ENCODE measurements around the gene HHIPL2.

- TF ChIP-seq CHD1 (IDR thresholded peaks at IDR 0.05; ENCODE audit: low read depth, low read length), result no peak
- TF ChIP-seq EZH2 (IDR thresholded peaks at IDR 0.05; ENCODE audit: borderline replicate concordance, control insufficient read depth, low read depth, low read length), result no peak
- TF ChIP-seq, protein P1, sequence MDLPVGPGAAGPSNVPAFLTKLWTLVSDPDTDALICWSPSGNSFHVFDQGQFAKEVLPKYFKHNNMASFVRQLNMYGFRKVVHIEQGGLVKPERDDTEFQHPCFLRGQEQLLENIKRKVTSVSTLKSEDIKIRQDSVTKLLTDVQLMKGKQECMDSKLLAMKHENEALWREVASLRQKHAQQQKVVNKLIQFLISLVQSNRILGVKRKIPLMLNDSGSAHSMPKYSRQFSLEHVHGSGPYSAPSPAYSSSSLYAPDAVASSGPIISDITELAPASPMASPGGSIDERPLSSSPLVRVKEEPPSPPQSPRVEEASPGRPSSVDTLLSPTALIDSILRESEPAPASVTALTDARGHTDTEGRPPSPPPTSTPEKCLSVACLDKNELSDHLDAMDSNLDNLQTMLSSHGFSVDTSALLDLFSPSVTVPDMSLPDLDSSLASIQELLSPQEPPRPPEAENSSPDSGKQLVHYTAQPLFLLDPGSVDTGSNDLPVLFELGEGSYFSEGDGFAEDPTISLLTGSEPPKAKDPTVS (IDR thresholded peaks at IDR 0.05; ENCODE audit: low read depth, low read length), result no peak
- TF ChIP-seq ZNF384 (IDR thresholded peaks at IDR 0.05; ENCODE audit: borderline replicate concordance, low read depth, low read length), result no peak
- no peak for TF ChIP-seq REST (IDR thresholded peaks at IDR 0.05; ENCODE audit: low read depth, low read length)
- TF ChIP-seq CHD2 (IDR thresholded peaks at IDR 0.05; ENCODE audit: borderline replicate concordance, low read depth, low read length), result no peak
- no peak for TF ChIP-seq TBL1XR1 (IDR thresholded peaks at IDR 0.05; ENCODE audit: low read depth, low read length)
- no peak for TF ChIP-seq NFYB (IDR thresholded peaks at IDR 0.05; ENCODE audit: insufficient read depth, low read depth, low read length)
- TF ChIP-seq ZBTB4 (CRISPR knock-in tag; IDR thresholded peaks at IDR 0.05), result no peak
- TF ChIP-seq CHD4 (IDR thresholded peaks at IDR 0.05), result no peak
- TF ChIP-seq MEF2A (IDR thresholded peaks at IDR 0.05; ENCODE audit: insufficient read depth, low read depth, low read length), result no peak
These were observed 7.8 kb downstream of the HHIPL2 start for GRCh38 chr1:222539951-222540597.

Measured in GM12878 (cell line).